IMR-90 (cell line): ENCODE data around the gene ALCAM. TPM values are rescaled to one million over a fixed set of nuclear protein-coding genes. Genes with fewer than 3 reads are reported as not detected.

ENCODE experiments used
- ATAC-seq: fragments of 200-7000 bp; cut with Tn5 transposase; 2 replicates; pipeline ENCODE4 v1.9.1; 2020; ENCODE audit warnings: low read depth, mild to moderate bottlenecking, moderate library complexity
- BruUV-seq: library from RNA; stranded (reverse); fragments of 400-500 nt; replicated peaks from 2 replicates; lab custom pipeline; 2021; lab: Mats Ljungman, UMichigan
- CTCF ChIA-PET: fragments of 300-600 bp; formaldehyde crosslinking; extraction: SDS; loops from one replicate; lab custom pipeline; 2021; ENCODE audit warnings: antibody characterized with exemption; lab: Yijun Ruan, JAX
- POLR2A ChIA-PET: fragments of 300-600 bp; sonication (Branson Sonifier 250); formaldehyde crosslinking; loops from one replicate; lab custom pipeline; 2022; ENCODE audit warnings: antibody characterized with exemption; ENCODE audit not compliant: unreplicated experiment; lab: Charles Lee
- DNase-seq: peaks from one replicate; pipeline ENCODE4 v3.0.0; 2013
- H2AFZ ChIP-seq: replicated peaks from 2 replicates; pipeline ENCODE3; 2013; ENCODE audit warnings: low read length, mild to moderate bottlenecking; ENCODE audit not compliant: poor library complexity
- H2AK5ac ChIP-seq: 2 replicates; pipeline ENCODE4 v1.6.1; 2013; ENCODE audit warnings: low read depth, low read length, inconsistent platforms
- H2AK9ac ChIP-seq: replicated peaks from 2 replicates; pipeline ENCODE3; 2013; ENCODE audit warnings: mild to moderate bottlenecking, low read depth, low read length, moderate library complexity; ENCODE audit not compliant: poor library complexity
- H2BK120ac ChIP-seq: 2 replicates; pipeline ENCODE4 v1.6.1; 2013; ENCODE audit warnings: low read depth, low read length, inconsistent platforms
- H2BK15ac ChIP-seq: 3 replicates; pipeline ENCODE4 v1.6.1; 2013; ENCODE audit warnings: low read depth, low read length, inconsistent platforms
- H2BK20ac ChIP-seq: 2 replicates; pipeline ENCODE4 v1.6.1; 2013; ENCODE audit warnings: low read depth, mild to moderate bottlenecking, inconsistent platforms, low read length, moderate library complexity
- H2BK5ac ChIP-seq: 2 replicates; pipeline ENCODE4 v1.6.1; 2013; ENCODE audit warnings: mild to moderate bottlenecking, low read depth, low read length, inconsistent platforms; ENCODE audit not compliant: poor library complexity, severe bottlenecking
- H3K14ac ChIP-seq: replicated peaks from 2 replicates; pipeline ENCODE4 v1.6.1; 2013; ENCODE audit warnings: low read depth, low read length, inconsistent platforms
- H3K18ac ChIP-seq: 2 replicates; pipeline ENCODE4 v1.6.1; 2013; ENCODE audit warnings: low read depth, low read length, control low read depth
- H3K23ac ChIP-seq: 2 replicates; pipeline ENCODE4 v1.6.1; 2013; ENCODE audit warnings: low read depth, low read length, inconsistent platforms
- H3K27ac ChIP-seq: 2 replicates; pipeline ENCODE4 v1.5.1; 2013; ENCODE audit warnings: mild to moderate bottlenecking, control low read depth, low read length; ENCODE audit not compliant: insufficient read depth
- H3K27me3 ChIP-seq: 2 replicates; pipeline ENCODE4 v1.6.1; 2013; ENCODE audit warnings: low read length; ENCODE audit not compliant: control insufficient read depth, insufficient read depth
- H3K36me3 ChIP-seq: 2 replicates; pipeline ENCODE4 v1.6.1; 2013; ENCODE audit warnings: low read length, mixed read lengths; ENCODE audit not compliant: control insufficient read depth, insufficient read depth
- H3K4ac ChIP-seq: 2 replicates; pipeline ENCODE4 v1.6.1; 2013; ENCODE audit warnings: low read depth, low read length, inconsistent platforms
- H3K4me1 ChIP-seq: 2 replicates; pipeline ENCODE4 v1.6.1; 2013; ENCODE audit warnings: low read length, mixed read lengths; ENCODE audit not compliant: control insufficient read depth, insufficient read depth
- H3K4me2 ChIP-seq: 2 replicates; pipeline ENCODE4 v1.6.1; 2013; ENCODE audit warnings: low read depth, mild to moderate bottlenecking, control low read depth, low read length, moderate library complexity
- H3K4me3 ChIP-seq: 2 replicates; pipeline ENCODE4 v1.5.1; 2013; ENCODE audit warnings: low read depth, mild to moderate bottlenecking, control low read depth, low read length, moderate library complexity; ENCODE audit not compliant: insufficient read depth
- H3K56ac ChIP-seq: 2 replicates; pipeline ENCODE4 v1.6.1; 2013; ENCODE audit warnings: low read length, inconsistent platforms; ENCODE audit not compliant: insufficient read depth; ENCODE audit errors: extremely low read depth
- H3K79me1 ChIP-seq, 2 experiments: 2 replicates each; pipeline ENCODE4 v1.6.1; 2013; ENCODE audit warnings: low read length in 2 of 2, inconsistent platforms in 1 of 2, low read depth in 1 of 2
- H3K9ac ChIP-seq: 2 replicates; pipeline ENCODE4 v1.6.1; 2013; ENCODE audit warnings: low read depth, low read length, control low read depth
- H3K9me1 ChIP-seq: 2 replicates; pipeline ENCODE4 v1.6.1; 2013; ENCODE audit warnings: low read length, inconsistent platforms; ENCODE audit not compliant: insufficient read depth
- H3K9me3 ChIP-seq: 2 replicates; pipeline ENCODE4 v1.6.1; 2013; ENCODE audit warnings: low read length; ENCODE audit not compliant: control insufficient read depth, insufficient read depth
- H4K20me1 ChIP-seq: 2 replicates; pipeline ENCODE4 v1.6.1; 2013; ENCODE audit warnings: low read length, inconsistent platforms; ENCODE audit not compliant: insufficient read depth
- H4K5ac ChIP-seq: 2 replicates; pipeline ENCODE4 v1.6.1; 2013; ENCODE audit warnings: mild to moderate bottlenecking, low read depth, low read length, control low read depth
- H4K8ac ChIP-seq, 2 experiments: 2 replicates each; pipeline ENCODE4 v1.6.1; 2013; ENCODE audit warnings: low read depth in 2 of 2, low read length in 2 of 2, control low read depth in 1 of 2, inconsistent platforms in 1 of 2
- H4K91ac ChIP-seq: 2 replicates; pipeline ENCODE4 v1.6.1; 2013; ENCODE audit warnings: low read depth, low read length, inconsistent platforms; ENCODE audit not compliant: insufficient read depth
- BHLHE40 ChIP-seq: fragments of 150-350 bp; IDR thresholded peaks from 2 replicates; pipeline ENCODE4 v1.6.1; 2016; ENCODE audit warnings: mild to moderate bottlenecking, low read depth, low read length
- CEBPB ChIP-seq: IDR thresholded peaks from 2 replicates; pipeline ENCODE4 v1.6.1; 2012; ENCODE audit warnings: low read depth, low read length, improper control_type of control experiment
- CTCF ChIP-seq: conservative IDR thresholded peaks from 2 replicates; pipeline ENCODE4 v1.5.1; 2012; ENCODE audit warnings: mild to moderate bottlenecking, low read depth, low read length, improper control_type of control experiment
- FOS ChIP-seq: fragments of 150-350 bp; IDR thresholded peaks from 2 replicates; pipeline ENCODE4 v1.6.1; 2016; ENCODE audit warnings: low read depth, low read length
- MAFK ChIP-seq: IDR thresholded peaks from 2 replicates; pipeline ENCODE4 v1.6.1; 2012; ENCODE audit warnings: low read depth, low read length, improper control_type of control experiment
- MAZ ChIP-seq: IDR thresholded peaks from 2 replicates; pipeline ENCODE4 v1.6.1; 2012; ENCODE audit warnings: low read depth, mild to moderate bottlenecking, low read length, improper control_type of control experiment, moderate library complexity, borderline replicate concordance
- MXI1 ChIP-seq: IDR thresholded peaks from 2 replicates; pipeline ENCODE4 v1.6.1; 2012; ENCODE audit warnings: low read depth, mild to moderate bottlenecking, low read length, moderate library complexity, borderline replicate concordance
- POLR2A ChIP-seq: IDR thresholded peaks from 2 replicates; pipeline ENCODE4 v1.6.1; 2012; ENCODE audit warnings: mild to moderate bottlenecking, low read depth, low read length
- RAD21 ChIP-seq: IDR thresholded peaks from 2 replicates; pipeline ENCODE4 v1.6.1; 2012; ENCODE audit warnings: low read length, improper control_type of control experiment
- RCOR1 ChIP-seq: IDR thresholded peaks from 2 replicates; pipeline ENCODE4 v1.6.1; 2012; ENCODE audit warnings: mild to moderate bottlenecking, low read length, improper control_type of control experiment; ENCODE audit not compliant: insufficient replicate concordance
- SMC3 ChIP-seq: fragments of 150-350 bp; IDR thresholded peaks from 2 replicates; pipeline ENCODE4 v1.6.1; 2016; ENCODE audit warnings: low read depth, mild to moderate bottlenecking, antibody characterized with exemption, low read length, moderate library complexity
- USF2 ChIP-seq: fragments of 150-350 bp; IDR thresholded peaks from 2 replicates; pipeline ENCODE4 v1.6.1; 2017; ENCODE audit warnings: mild to moderate bottlenecking, antibody characterized with exemption, low read length, low read depth
- dilution Hi-C: fragments of 300-500 bp; cut with HindIII; formaldehyde crosslinking; loops from one replicate; pipeline ENCODE4 v1.14.3; 2018; ENCODE audit warnings: low sequenced_read_pairs; ENCODE audit not compliant: unreplicated experiment
- in situ Hi-C: fragments of 300-500 bp; cut with MboI; formaldehyde crosslinking; loops from 3 replicates; pipeline ENCODE4 v1.14.3; 2019; ENCODE audit warnings: low sequenced_read_pairs, inconsistent platforms, mixed read lengths
- intact Hi-C: fragments of 100-400 bp; cut with micrococcal nuclease; formaldehyde crosslinking; loops from 2 replicates; pipeline ENCODE4 v1.10.0; 2022
- polyA plus RNA-seq, 3 experiments: library from polyadenylated mRNA; depleted of rRNA; stranded (reverse); fragments of >200 nt; gene quantifications; 2 replicates each; pipeline ENCODE4 v1.2.3, GENCODE V29; 2012; ENCODE audit warnings: low replicate concordance in 1 of 3
- total RNA-seq: library from RNA; depleted of rRNA; stranded (reverse); fragments of >200 nt; gene quantifications from 2 replicates; pipeline ENCODE4 v1.2.3, GENCODE V29; 2012

Gene ALCAM
- total and polyA plus RNA-seq, 2 of the 4 experiments (the other 2 are of a cell fraction), result 117 to 423 TPM

- no peak overlapping the region for H3K4me2 ChIP-seq
- H2BK20ac ChIP-seq, result no peak overlapping the region
- H3K9me3 ChIP-seq, result no peaks in the 10 kb centered on the region
- no peak overlapping the region for H4K91ac ChIP-seq
- no peak overlapping the region for H3K27ac ChIP-seq
- H4K20me1 ChIP-seq, result peaks cover 8% of the 10 kb centered on the region; the same call in 1 of the 2 replicates
- no peak overlapping the region for H4K5ac ChIP-seq
- H3K4ac ChIP-seq, result no peak overlapping the region
- no peaks in the 10 kb centered on the region for H3K27me3 ChIP-seq
- no peak overlapping the region for H2BK15ac ChIP-seq
- ChIA-PET CTCF (interaction anchor here (0.7 kb wide), 1 partner anchor 800 kb away, joined by 4 read pairs; no protein-coding TSS in a partner anchor), POLR2A (no interaction called here)
- H2AK5ac ChIP-seq, result no peak overlapping the region
- no peak overlapping the region for H3K9ac ChIP-seq
- intact Hi-C loops, result no loop called here
- in situ Hi-C loops, result no loop called here
- no peak for TF ChIP-seq USF2
- TF ChIP-seq MXI1, result no peak
- no peak for TF ChIP-seq CTCF
- no peak for TF ChIP-seq RAD21
- TF ChIP-seq POLR2A, result no peak
- TF ChIP-seq BHLHE40, result no peak
- no peak for TF ChIP-seq MAFK
- no peak for TF ChIP-seq MAZ
- no peak for TF ChIP-seq RCOR1
- no peak for TF ChIP-seq CEBPB
- no peak for TF ChIP-seq FOS
- TF ChIP-seq SMC3, result no peak
- peaks cover 5% of the 10 kb centered on the region for H3K4me1 ChIP-seq
- H3K36me3 ChIP-seq, result peaks cover 3% of the 10 kb centered on the region; the same call in 1 of the 2 replicates
- H2BK120ac ChIP-seq, result no peak overlapping the region
- no peak overlapping the region for H2AFZ ChIP-seq
- ATAC-seq (no peak), DNase-seq (no peak)
- no peak overlapping the region for H3K56ac ChIP-seq
- H3K4me3 ChIP-seq, result no peak overlapping the region
- no TSS peak for BruUV-seq
- H4K8ac ChIP-seq, result no peak overlapping the region
- H3K9me1 ChIP-seq, result peaks cover 12% of the 10 kb centered on the region
- H3K18ac ChIP-seq, result no peak overlapping the region
- no peak overlapping the region for H2AK9ac ChIP-seq
- dilution Hi-C loops, result no loop called here
- no peak overlapping the region for H3K14ac ChIP-seq
- no peak overlapping the region for H3K23ac ChIP-seq
- no peak overlapping the region for H2BK5ac ChIP-seq
- H3K79me1 ChIP-seq, result peaks cover 21 to 50% of the 10 kb centered on the region in 2 experiments
Observed at GRCh38 chr3:105398437-105398836, 31.7 kb downstream of the ALCAM start.
